Sigmoid colon (tissue), 4 donors: ENCODE data around the gene GHSR.

Experiments used
- CTCF ChIP-seq, 4 experiments: fragments of 450-650 bp in 3 of 4; fragments of 200-600 bp in 1 of 4; IDR thresholded peaks; one replicate each; pipeline ENCODE4 v1.5.1; 2016 to 2019; ENCODE audit warnings: antibody characterized with exemption in 4 of 4, mild to moderate bottlenecking in 3 of 4, moderate library complexity in 2 of 4
- POLR2AphosphoS5 ChIP-seq, 4 donors: sonication (generic); formaldehyde crosslinking; IDR thresholded peaks; one replicate each; pipeline ENCODE4 v1.6.1; 2017; ENCODE audit warnings: antibody characterized with exemption in 4 of 4

DNA sequence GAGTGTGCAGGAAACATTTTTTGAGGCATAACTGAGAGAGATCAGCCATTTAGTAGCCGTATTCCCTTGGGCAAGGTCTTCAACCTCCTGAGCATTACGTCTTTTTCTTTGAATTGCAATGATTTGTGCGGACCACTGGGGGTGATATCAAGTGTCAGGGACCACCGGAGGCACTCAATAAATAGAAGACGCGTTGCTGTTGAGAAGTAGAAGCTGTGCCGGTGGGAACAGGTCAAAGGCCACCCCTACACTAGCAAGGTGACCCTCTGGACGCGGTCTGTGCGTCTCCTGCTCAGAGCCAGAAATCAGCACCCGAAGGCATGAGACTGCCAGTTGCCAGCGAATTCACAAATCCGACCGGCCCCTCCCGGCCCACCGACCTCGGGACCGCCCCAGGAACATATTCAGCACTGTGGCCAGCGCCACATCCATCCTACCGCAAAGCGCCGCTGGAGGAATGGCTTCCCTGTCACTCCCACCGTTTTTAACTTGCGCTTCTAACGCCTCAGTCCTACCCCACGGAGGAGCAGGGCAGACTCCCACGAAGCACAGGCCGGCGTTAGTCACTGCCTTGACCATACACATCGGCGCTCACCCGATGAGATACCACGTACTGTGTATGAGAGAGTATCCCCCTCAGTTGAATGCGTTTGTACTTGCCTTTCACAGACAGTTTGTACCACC lies 1.4 kb upstream of the GHSR start:
- TF ChIP-seq CTCF (IDR thresholded peaks at IDR 0.05) (no peak), POLR2AphosphoS5 (IDR thresholded peaks at IDR 0.05) (no peak)
